ENCODE measurements around the gene AACS. TPM values are rescaled to one million over a fixed set of nuclear protein-coding genes. Genes with fewer than 3 reads are reported as not detected.

Gene AACS
- total RNA-seq, 1 experiment from 2014 or later, result 31.3 TPM

DNA sequence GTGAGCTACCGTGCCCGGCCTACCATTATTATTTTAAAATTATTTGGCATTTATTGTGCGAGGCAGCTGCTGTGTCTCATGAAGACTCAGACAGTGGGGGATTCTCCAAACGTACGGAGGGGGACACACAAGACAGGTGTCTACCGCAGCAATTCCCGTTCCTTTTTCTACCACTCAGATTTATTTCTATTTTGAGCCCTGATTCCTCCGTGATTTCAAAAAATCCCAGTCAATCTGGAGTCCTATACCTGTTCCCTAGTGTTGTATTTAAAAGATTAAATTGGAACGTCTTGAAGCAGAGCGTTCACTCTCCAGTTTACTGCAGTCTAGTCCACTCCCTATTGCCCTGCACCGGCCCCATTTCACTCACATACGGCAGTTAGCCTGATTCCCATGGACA lies 97.9 kb downstream of the AACS start:
- Histone ChIP-seq H3K36me3 (ENCODE audit: control insufficient read depth, insufficient read depth, low read length) (no peaks in the 10 kb centered on the region), H3K9me3 (no peaks in the 10 kb centered on the region), H3K4me1 (no peaks in the 10 kb centered on the region), H3K4me3 (ENCODE audit: low read depth, low read length) (no peak overlapping the region), H3K27me3 (replicated peaks; ENCODE audit: control insufficient read depth, insufficient read depth, low read length) (no peaks in the 10 kb centered on the region)
- DNase-seq, result no peak
- Mint-ChIP-seq H3K36me3 (ENCODE audit: insufficient read depth, unreplicated experiment) (no peaks in the 10 kb centered on the region), H3K27me3 (ENCODE audit: insufficient read depth, unreplicated experiment) (peaks cover 10% of the 10 kb centered on the region), H3K9me3 (ENCODE audit: unreplicated experiment) (peaks cover 13% of the 10 kb centered on the region), H3K4me3 (ENCODE audit: unreplicated experiment) (no peak overlapping the region), H3K4me1 (ENCODE audit: low read depth, unreplicated experiment) (peaks cover 7% of the 10 kb centered on the region), H3K27ac (ENCODE audit: unreplicated experiment) (no peak overlapping the region)
- no TSS peak for BruUV-seq (replicated peaks)
- ChIA-PET CTCF (no interaction called here), POLR2A (no interaction called here)
- TF ChIP-seq, protein P1, sequence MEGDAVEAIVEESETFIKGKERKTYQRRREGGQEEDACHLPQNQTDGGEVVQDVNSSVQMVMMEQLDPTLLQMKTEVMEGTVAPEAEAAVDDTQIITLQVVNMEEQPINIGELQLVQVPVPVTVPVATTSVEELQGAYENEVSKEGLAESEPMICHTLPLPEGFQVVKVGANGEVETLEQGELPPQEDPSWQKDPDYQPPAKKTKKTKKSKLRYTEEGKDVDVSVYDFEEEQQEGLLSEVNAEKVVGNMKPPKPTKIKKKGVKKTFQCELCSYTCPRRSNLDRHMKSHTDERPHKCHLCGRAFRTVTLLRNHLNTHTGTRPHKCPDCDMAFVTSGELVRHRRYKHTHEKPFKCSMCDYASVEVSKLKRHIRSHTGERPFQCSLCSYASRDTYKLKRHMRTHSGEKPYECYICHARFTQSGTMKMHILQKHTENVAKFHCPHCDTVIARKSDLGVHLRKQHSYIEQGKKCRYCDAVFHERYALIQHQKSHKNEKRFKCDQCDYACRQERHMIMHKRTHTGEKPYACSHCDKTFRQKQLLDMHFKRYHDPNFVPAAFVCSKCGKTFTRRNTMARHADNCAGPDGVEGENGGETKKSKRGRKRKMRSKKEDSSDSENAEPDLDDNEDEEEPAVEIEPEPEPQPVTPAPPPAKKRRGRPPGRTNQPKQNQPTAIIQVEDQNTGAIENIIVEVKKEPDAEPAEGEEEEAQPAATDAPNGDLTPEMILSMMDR (IDR thresholded peaks at IDR 0.05; ENCODE audit: insufficient read depth in 1 of 2, low read depth in 1 of 2, low read length in 1 of 2, severe bottlenecking in 1 of 2, unreplicated experiment in 1 of 2), result no peak
- intact Hi-C loops (cut with micrococcal nuclease; ENCODE audit: unreplicated experiment), result no loop called here

DNA sequence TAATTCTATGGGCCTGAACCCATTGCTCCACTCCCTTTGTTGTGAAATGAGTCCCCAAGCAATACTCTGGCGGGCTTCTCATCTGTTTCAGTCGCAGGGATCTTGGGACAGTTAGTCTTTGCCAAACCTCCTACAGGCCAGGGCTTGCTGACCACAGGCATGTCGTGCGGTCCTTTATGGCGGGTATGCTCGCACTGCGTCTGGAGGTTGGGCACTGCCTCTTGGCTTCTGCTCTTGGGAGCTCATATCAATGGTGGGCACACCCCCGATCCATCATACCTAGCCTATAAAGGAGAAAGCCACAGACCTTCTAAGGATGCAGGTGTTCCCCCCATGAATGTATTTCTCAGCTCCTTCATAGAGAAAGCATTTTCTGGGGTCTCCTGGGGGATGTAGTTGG lies 99.3 kb downstream of the AACS start:
- no peaks in the 10 kb centered on the region for H3K27me3 ChIP-seq (replicated peaks; ENCODE audit: control insufficient read depth, insufficient read depth, low read length)
- H3K36me3 Mint-ChIP-seq (ENCODE audit: insufficient read depth, unreplicated experiment), result no peaks in the 10 kb centered on the region
- intact Hi-C loops (cut with micrococcal nuclease; ENCODE audit: unreplicated experiment), result no loop called here
- H3K4me3 Mint-ChIP-seq (ENCODE audit: unreplicated experiment), result no peak overlapping the region
- no peaks in the 10 kb centered on the region for H3K36me3 ChIP-seq (ENCODE audit: control insufficient read depth, insufficient read depth, low read length)
- CTCF ChIA-PET, result no interaction called here
- peaks cover 13% of the 10 kb centered on the region for H3K9me3 Mint-ChIP-seq (ENCODE audit: unreplicated experiment)
- peaks cover 7% of the 10 kb centered on the region for H3K4me1 Mint-ChIP-seq (ENCODE audit: low read depth, unreplicated experiment)
- POLR2A ChIA-PET, result no interaction called here
- H3K4me3 ChIP-seq (ENCODE audit: low read depth, low read length), result no peak overlapping the region
- TF ChIP-seq, protein P1 (IDR thresholded peaks at IDR 0.05; ENCODE audit: insufficient read depth in 1 of 2, low read depth in 1 of 2, low read length in 1 of 2, severe bottlenecking in 1 of 2, unreplicated experiment in 1 of 2), result no peak
- H3K27me3 Mint-ChIP-seq (ENCODE audit: insufficient read depth, unreplicated experiment), result peaks cover 10% of the 10 kb centered on the region
- no peak for DNase-seq
- no TSS peak for BruUV-seq (replicated peaks)
- no peaks in the 10 kb centered on the region for H3K9me3 ChIP-seq
- no peak overlapping the region for H3K27ac Mint-ChIP-seq (ENCODE audit: unreplicated experiment)
- no peaks in the 10 kb centered on the region for H3K4me1 ChIP-seq

DNA sequence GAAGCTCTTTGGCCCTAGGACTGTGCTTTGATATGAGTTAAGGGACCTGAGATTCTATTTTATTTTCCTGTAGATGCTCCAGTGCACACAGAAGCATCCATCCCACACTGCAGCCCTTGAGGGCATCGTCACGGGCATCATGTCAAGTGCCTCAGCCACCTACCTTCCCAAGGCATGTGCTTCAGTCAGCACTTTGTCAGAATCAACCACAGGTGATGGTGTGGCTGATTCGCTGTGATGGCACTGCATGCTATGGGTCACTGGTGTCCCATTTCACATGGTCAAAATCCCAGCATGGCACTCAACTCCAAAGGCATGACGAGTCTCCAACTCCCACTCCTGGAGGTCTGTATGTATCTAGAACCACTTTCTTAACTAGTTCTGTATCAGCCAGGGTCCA lies 100.8 kb downstream of the AACS start:
- H3K36me3 Mint-ChIP-seq (ENCODE audit: insufficient read depth, unreplicated experiment), result no peaks in the 10 kb centered on the region
- ChIA-PET CTCF (no interaction called here), POLR2A (no interaction called here)
- H3K27ac Mint-ChIP-seq (ENCODE audit: unreplicated experiment), result no peak overlapping the region
- BruUV-seq (replicated peaks), result no TSS peak
- no peaks in the 10 kb centered on the region for H3K36me3 ChIP-seq (ENCODE audit: control insufficient read depth, insufficient read depth, low read length)
- H3K4me1 ChIP-seq, result no peaks in the 10 kb centered on the region
- TF ChIP-seq, protein P1 (IDR thresholded peaks at IDR 0.05; ENCODE audit: insufficient read depth in 1 of 2, low read depth in 1 of 2, low read length in 1 of 2, severe bottlenecking in 1 of 2, unreplicated experiment in 1 of 2), result no peak
- peaks cover 5% of the 10 kb centered on the region for H3K4me1 Mint-ChIP-seq (ENCODE audit: low read depth, unreplicated experiment)
- intact Hi-C loops (cut with micrococcal nuclease; ENCODE audit: unreplicated experiment), result no loop called here
- H3K9me3 Mint-ChIP-seq (ENCODE audit: unreplicated experiment), result peaks cover 9% of the 10 kb centered on the region
- no peaks in the 10 kb centered on the region for H3K9me3 ChIP-seq
- no peak overlapping the region for H3K4me3 ChIP-seq (ENCODE audit: low read depth, low read length)
- no peaks in the 10 kb centered on the region for H3K27me3 ChIP-seq (replicated peaks; ENCODE audit: control insufficient read depth, insufficient read depth, low read length)
- H3K27me3 Mint-ChIP-seq (ENCODE audit: insufficient read depth, unreplicated experiment), result peaks cover 14% of the 10 kb centered on the region
- DNase-seq, result no peak
- no peak overlapping the region for H3K4me3 Mint-ChIP-seq (ENCODE audit: unreplicated experiment)
